Lung (tissue), 12 donors: Measurements from ENCODE around the gene SEZ6L2. TPM values are rescaled to one million over a fixed set of nuclear protein-coding genes. Genes with fewer than 3 reads are reported as not detected.
"Not testable (repeated sequence)": the region's sequence is repeated elsewhere in the genome, so short reads cannot be mapped to it uniquely, and the experiment has no call there.

ENCODE experiments used
- ATAC-seq: fragments of 200-7000 bp; cut with Tn5 transposase; one replicate; pipeline ENCODE4 v1.9.1; 2020; ENCODE audit warnings: moderate number of reproducible peaks; ENCODE audit not compliant: insufficient read depth, low FRiP score
- DNase-seq, 3 donors: peaks; one replicate each; pipeline ENCODE4 v3.0.0-alpha.2; 2013 to 2017
- H3K27ac ChIP-seq, 2 donors: one replicate each; pipeline ENCODE4 v1.5.1; 2013; ENCODE audit warnings: mild to moderate bottlenecking in 2 of 2, moderate library complexity in 2 of 2, control low read depth in 1 of 2, inconsistent platforms in 1 of 2, low read depth in 1 of 2, low read length in 1 of 2
- H3K27me3 ChIP-seq, 3 donors: one replicate each; pipeline ENCODE4 v1.5.1; 2013; ENCODE audit warnings: low read length in 2 of 3; ENCODE audit not compliant: control insufficient read depth in 3 of 3, insufficient read depth in 3 of 3
- H3K36me3 ChIP-seq, 4 donors: one replicate each; pipeline ENCODE4 v1.5.1; 2013; ENCODE audit warnings: low read length in 4 of 4, mild to moderate bottlenecking in 1 of 4, moderate library complexity in 1 of 4; ENCODE audit not compliant: control insufficient read depth in 4 of 4, insufficient read depth in 4 of 4
- H3K4me1 ChIP-seq, 5 donors: one replicate each; pipeline ENCODE4 v1.5.1; 2013; ENCODE audit warnings: low read length in 5 of 5, mild to moderate bottlenecking in 2 of 5, moderate library complexity in 1 of 5; ENCODE audit not compliant: control insufficient read depth in 5 of 5, insufficient read depth in 5 of 5
- H3K4me3 ChIP-seq: one replicate; pipeline ENCODE4 v1.5.1; 2013; ENCODE audit warnings: mild to moderate bottlenecking, control low read depth, moderate library complexity
- H3K9ac ChIP-seq, 2 donors: one replicate each; pipeline ENCODE4 v1.5.1; 2013; ENCODE audit warnings: low read length in 2 of 2, control low read depth in 1 of 2; ENCODE audit not compliant: insufficient read depth in 1 of 2
- H3K9me3 ChIP-seq, 4 donors: one replicate each; pipeline ENCODE4 v1.5.1; 2013; ENCODE audit warnings: low read length in 3 of 4, mild to moderate bottlenecking in 1 of 4, moderate library complexity in 1 of 4; ENCODE audit not compliant: control insufficient read depth in 4 of 4, insufficient read depth in 3 of 4
- WGBS, 2 donors: extraction: QIAGEN DNeasy Blood & Tissue Kit; methylation state at CpG; one replicate each; pipeline ENCODE4 v1.1.7; 2013; 5-methylcytosine and 5-hydroxymethylcytosine counted together
- polyA plus RNA-seq, 2 donors: library from polyadenylated mRNA; stranded (reverse); fragments of 200-250 nt; gene quantifications; one replicate each; pipeline ENCODE4 v1.2.1, GENCODE V29; 2013
- total RNA-seq, 2 donors: library from RNA; depleted of rRNA in 1 of 2; stranded (reverse); fragments of >200 nt in 1 of 2; gene quantifications; one replicate each; pipeline ENCODE4 v1.2.1, GENCODE V29; 2014 to 2021
- TF ChIP-seq, protein P1 (sequence below): IDR thresholded peaks from 2 replicates; pipeline ENCODE4 v1.5.1; 2012; ENCODE audit warnings: mild to moderate bottlenecking; ENCODE audit errors: control extremely low read depth, extremely low read depth
- donor health status: control.
- donor health status: control.
- donor health status: Bipolar disorder and iron deficiency.
- donor health status: healthy.
- donor health status: DM: yes; HTN: yes; CAD: no.

The SEZ6L2 gene
- total and polyA plus RNA-seq, 4 donors = 4.6 to 19.2 (median 6.1) TPM

DNA sequence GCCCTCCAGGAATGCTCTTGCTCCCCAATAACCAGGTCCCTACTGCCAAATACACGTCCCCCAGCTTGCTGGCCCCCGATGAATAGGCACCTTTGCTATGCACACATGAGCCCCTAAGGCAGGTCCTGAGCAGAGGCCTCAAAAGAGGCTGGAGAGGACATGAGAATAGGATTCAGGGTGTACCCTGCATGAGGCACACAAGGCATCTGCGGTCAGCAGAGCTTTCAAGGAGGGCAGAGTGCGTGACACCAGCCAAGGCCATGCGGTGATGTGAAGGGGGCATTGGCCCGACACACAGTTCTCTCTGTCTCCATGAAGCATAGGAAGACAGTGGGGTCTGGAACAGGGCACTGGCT lies 6.9 kb downstream of the SEZ6L2 start:
- TF ChIP-seq, protein P1, sequence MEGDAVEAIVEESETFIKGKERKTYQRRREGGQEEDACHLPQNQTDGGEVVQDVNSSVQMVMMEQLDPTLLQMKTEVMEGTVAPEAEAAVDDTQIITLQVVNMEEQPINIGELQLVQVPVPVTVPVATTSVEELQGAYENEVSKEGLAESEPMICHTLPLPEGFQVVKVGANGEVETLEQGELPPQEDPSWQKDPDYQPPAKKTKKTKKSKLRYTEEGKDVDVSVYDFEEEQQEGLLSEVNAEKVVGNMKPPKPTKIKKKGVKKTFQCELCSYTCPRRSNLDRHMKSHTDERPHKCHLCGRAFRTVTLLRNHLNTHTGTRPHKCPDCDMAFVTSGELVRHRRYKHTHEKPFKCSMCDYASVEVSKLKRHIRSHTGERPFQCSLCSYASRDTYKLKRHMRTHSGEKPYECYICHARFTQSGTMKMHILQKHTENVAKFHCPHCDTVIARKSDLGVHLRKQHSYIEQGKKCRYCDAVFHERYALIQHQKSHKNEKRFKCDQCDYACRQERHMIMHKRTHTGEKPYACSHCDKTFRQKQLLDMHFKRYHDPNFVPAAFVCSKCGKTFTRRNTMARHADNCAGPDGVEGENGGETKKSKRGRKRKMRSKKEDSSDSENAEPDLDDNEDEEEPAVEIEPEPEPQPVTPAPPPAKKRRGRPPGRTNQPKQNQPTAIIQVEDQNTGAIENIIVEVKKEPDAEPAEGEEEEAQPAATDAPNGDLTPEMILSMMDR = no peak
- 81 to 85% methylated on average over 6 of the region's 6 CpGs for WGBS, 2 donors
- Histone ChIP-seq H3K27me3 (peaks cover 0 to 2% (median 0%) of the 10 kb centered on the region in 3 donors), H3K4me3 (no peak overlapping the region), H3K36me3 (no peaks in the 10 kb centered on the region), H3K9me3 (peaks cover 0 to 4% (median 0%) of the 10 kb centered on the region in 4 donors), H3K9ac (no peak overlapping the region), H3K4me1 (peaks cover 0 to 1% (median 0%) of the 10 kb centered on the region in 5 donors), H3K27ac (no peak overlapping the region)
- no peak for ATAC-seq
- DNase-seq = no peak

DNA sequence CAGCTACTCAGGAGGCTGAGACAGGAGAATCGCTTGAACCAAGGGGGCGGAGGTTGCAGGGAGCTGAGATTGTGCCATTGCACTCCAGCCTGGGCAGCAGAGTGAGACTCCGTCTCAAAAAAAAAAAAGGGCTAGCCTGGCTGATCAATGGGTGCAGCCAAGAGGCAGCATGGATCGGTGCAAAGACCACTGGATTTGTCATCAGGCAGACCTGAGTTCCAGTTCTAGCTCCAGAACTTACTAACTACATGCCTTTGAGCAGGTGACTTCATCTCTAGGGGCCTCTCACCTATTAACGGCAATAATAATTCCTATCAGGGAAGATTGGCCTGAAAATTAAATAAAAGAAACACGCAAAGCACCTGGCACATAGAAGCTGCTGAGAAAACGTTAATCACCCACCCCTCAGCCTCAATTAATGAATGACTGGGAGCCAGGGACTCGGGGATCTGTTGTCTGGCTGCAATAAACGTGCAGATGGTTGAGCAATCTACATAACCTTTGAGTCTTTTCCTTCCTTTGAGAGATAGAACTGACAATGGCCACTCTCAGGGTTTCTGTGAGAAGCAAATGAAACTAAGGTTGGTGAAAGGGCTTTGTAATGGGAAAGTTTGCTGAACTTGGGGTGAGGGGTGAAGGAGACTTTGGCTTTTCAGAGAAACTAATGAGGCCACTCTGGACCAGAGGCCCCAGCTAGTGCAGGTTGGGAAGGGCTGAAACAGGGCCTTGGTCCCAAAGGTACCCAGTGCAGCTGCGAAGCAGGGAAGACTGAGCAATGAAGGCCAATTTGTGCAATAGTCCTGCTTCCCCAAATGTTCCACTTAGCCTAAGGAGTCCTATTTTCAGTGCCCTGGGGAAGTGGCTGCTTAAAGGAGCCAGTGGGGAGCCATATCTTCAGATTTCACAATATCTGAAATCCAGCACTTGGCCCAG lies 7.6 kb downstream of the SEZ6L2 start:
- DNase-seq (no peak), ATAC-seq (peak; percentile 11)
- no peak overlapping the region for H3K4me3 ChIP-seq
- no peak overlapping the region for H3K9ac ChIP-seq
- H3K27me3 ChIP-seq = no peaks in the 10 kb centered on the region
- H3K9me3 ChIP-seq = peaks cover 0 to 4% (median 0%) of the 10 kb centered on the region in 4 donors
- no peak overlapping the region for H3K27ac ChIP-seq
- WGBS, 2 donors = 63 to 68% methylated on average over 10 of the region's 10 CpGs
- no peaks in the 10 kb centered on the region for H3K36me3 ChIP-seq
- TF ChIP-seq, protein P1 = no peak
- peaks cover 0 to 1% (median 0%) of the 10 kb centered on the region in 5 donors for H3K4me1 ChIP-seq

DNA sequence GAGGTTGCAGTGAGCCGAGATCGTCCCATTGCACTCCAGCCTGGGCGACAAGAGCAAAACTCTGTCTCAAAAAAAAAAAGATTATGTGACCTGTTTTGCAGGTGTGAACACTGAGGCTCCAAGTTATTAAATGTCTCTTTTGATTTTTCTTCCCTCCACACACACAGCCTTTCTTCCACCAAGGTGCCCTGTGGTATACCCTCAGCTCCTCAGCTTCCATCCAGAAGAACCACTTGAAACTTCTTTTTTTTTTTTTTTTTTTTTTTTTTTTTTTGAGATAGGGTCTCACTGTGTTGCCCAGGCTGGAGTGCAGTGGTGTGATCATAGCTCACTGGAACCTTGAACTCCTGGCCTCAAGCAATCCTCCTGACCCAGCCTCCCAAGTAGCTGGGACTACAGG lies 10.0 kb downstream of the SEZ6L2 start:
- WGBS, 2 donors = 87 to 95% methylated on average over 3 of the region's 3 CpGs
- DNase-seq, H3K36me3 ChIP-seq, H3K27me3 ChIP-seq, H3K9ac ChIP-seq, H3K4me1 ChIP-seq, H3K4me3 ChIP-seq, H3K9me3 ChIP-seq, ATAC-seq, H3K27ac ChIP-seq: not testable (repeated sequence)

DNA sequence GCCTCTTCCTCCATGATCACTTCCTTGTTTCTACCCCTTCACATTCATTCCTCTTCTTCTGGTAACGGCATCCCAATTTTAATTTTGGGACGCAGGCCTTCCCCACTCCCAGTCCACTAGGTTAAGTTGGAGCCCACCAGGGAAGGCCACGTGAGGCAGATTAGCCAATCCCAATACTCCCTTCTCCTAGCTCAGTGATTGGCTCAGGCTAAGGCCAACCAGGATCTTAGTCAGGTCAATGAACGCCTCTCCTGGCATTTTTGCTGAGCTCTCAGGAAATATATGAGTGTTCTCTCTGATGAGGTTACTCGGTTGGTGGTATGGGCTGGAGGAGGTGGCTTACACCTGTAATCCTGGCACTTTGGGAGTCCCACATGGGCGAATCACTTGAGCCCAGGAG lies 15.4 kb downstream of the SEZ6L2 start:
- Histone ChIP-seq H3K4me1 (peaks cover 0 to 1% (median 0%) of the 10 kb centered on the region in 5 donors), H3K9ac (no peak overlapping the region), H3K4me3 (no peak overlapping the region), H3K27me3 (peaks cover 0 to 4% (median 0%) of the 10 kb centered on the region in 3 donors), H3K36me3 (no peaks in the 10 kb centered on the region), H3K27ac (no peak overlapping the region), H3K9me3 (peaks cover 0 to 2% (median 0%) of the 10 kb centered on the region in 4 donors)
- no peak for DNase-seq
- WGBS, 2 donors = 77 to 82% methylated on average over 6 of the region's 6 CpGs
- TF ChIP-seq, protein P1 = no peak
- ATAC-seq = no peak
